ENCODE data around the gene ACVR1.

DNA sequence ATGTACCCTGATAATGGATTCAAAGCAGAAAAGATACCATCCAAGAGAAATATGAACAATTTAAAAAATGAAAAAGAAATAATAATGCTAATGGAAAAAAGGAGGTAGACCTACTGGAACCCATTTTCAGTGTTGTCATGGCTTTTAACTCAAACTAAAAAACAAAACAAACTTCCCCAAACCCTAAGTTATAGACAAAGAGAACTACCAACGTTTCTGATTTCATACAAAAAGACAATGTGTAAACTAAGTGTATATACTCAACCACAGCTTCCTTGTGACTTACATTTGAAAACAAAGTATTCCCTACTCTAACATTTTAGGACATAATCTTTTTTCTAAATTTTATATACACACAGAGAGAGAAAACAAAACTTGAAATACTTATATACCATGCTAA, 45.9 kb downstream of the ACVR1 start:
- TF ChIP-seq EZH2 (IDR thresholded peaks at IDR 0.05; ENCODE audit: borderline replicate concordance, low read depth, low read length, severe bottlenecking): no peak
- TF ChIP-seq, protein P1, sequence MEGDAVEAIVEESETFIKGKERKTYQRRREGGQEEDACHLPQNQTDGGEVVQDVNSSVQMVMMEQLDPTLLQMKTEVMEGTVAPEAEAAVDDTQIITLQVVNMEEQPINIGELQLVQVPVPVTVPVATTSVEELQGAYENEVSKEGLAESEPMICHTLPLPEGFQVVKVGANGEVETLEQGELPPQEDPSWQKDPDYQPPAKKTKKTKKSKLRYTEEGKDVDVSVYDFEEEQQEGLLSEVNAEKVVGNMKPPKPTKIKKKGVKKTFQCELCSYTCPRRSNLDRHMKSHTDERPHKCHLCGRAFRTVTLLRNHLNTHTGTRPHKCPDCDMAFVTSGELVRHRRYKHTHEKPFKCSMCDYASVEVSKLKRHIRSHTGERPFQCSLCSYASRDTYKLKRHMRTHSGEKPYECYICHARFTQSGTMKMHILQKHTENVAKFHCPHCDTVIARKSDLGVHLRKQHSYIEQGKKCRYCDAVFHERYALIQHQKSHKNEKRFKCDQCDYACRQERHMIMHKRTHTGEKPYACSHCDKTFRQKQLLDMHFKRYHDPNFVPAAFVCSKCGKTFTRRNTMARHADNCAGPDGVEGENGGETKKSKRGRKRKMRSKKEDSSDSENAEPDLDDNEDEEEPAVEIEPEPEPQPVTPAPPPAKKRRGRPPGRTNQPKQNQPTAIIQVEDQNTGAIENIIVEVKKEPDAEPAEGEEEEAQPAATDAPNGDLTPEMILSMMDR (IDR thresholded peaks at IDR 0.05; ENCODE audit: borderline replicate concordance, extremely low read depth, low read length, poor library complexity, severe bottlenecking): no peak
